Activated effector memory CD4-positive, alpha-beta T cell treated with anti-CD3 and anti-CD28 coated beads, Interleukin-2, amount 50 U/mL, for 16 hours (primary cell): Measurements from ENCODE around the gene XPNPEP1.

Experiments
- DNase-seq: peaks from one replicate; pipeline ENCODE4 v3.0.0-alpha.2; 2020

The XPNPEP1 gene

DNA sequence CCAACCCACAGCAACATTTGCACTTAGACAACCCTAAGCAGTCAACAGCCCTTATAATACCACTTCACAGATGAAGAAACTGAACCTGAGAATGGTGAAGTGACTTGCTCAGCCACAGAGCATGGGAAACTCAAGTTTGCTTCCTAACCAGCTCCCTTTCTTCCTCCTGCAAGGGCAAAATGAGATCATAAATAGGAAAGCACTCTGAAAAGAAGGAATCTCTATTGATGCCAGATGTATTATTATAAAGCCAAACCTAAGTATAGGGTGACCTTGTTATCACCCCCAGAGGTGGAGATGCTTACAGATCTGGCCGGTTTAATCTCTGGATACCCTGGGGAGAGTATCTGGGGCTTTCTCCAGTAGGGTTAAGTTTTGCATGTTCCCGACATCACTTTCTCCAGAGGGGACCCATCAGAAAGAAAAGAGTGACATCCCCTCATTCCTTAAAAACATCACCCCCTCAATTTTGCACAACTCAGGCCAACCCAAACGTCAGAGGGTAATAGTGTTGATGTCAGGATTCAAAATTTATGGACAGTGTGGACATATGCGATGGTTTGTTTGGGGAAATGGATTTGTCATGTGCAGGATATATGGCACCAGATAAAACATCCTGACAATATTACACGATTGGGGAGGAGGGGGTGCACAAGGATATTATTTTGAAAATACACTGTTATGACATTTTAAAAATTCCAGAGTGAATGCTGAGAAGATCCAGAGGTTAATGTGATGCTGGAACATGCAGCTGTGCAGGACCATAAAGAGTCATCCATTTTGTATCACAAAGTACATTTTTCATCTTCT lies 24.0 kb upstream of the XPNPEP1 start:
- no peak for DNase-seq

DNA sequence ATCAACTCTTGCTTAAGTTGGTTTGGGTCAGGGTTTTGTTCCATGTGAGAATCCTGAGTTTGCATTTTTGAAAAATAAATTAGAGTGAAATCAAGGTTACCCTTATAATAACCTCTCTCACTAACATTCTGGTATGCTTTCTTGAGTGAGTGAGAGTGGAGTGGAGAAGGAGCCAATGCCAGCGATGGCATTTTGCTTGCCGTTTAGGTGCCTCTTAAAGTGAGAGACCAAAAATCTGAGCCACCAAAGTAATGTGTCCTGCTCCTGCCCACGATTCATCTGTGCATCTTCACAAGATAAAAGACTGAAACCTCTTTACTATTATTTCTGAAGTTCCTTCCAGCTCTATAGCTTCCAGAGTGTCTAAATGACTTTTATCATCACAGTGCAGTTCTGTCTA lies 23.4 kb upstream of the XPNPEP1 start:
- no peak for DNase-seq

DNA sequence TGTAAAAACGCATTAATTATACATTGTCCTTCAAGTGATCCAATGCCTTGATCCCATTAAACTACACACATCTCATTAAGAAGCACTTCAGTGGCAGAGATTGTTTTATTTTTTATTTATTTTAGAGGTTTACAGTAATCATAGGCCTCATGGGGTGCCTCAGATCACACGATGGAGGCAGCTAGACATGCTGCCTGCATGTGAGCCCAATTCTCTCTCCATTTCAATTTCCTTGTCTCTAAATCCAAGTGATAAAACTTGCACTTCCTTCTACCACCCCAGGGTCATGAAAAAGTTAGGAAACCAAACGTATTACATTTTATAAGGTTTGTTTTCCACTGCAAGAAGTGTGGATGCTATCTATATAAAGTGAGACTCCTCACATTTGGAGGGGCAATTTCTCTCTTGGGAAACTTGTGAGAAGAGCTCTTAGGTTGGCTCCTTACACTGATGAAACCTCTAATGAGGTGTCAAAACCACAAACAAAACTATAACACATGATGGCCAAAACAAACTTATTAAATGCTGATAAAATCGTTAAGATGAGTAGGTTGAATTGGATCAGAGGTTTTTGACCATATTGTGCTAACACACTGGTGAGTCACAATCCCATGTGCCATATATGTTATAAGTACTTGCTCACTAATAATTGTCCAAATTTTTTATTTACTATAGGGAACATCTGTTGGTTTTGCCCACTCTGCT lies 22.3 kb upstream of the XPNPEP1 start:
- no peak for DNase-seq

DNA sequence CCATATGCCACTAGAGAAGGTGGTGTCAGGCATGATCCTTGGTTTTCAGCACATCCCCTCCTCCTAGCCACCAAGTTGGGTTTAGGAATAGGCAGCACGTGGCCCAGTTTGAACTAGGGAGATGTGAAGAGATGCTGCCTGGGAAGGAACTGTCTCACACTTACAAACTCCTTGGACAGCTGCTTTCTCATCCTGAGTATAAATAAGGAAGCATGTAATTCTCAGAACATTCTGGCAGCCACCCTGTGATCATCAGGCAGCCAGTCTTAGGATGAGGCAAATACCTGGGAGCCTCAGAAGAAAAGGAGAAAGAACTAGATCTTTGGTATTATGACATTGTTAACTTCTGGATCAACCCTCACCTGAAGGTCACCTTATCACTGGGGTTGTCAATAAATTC lies 21.3 kb upstream of the XPNPEP1 start:
- DNase-seq = no peak

DNA sequence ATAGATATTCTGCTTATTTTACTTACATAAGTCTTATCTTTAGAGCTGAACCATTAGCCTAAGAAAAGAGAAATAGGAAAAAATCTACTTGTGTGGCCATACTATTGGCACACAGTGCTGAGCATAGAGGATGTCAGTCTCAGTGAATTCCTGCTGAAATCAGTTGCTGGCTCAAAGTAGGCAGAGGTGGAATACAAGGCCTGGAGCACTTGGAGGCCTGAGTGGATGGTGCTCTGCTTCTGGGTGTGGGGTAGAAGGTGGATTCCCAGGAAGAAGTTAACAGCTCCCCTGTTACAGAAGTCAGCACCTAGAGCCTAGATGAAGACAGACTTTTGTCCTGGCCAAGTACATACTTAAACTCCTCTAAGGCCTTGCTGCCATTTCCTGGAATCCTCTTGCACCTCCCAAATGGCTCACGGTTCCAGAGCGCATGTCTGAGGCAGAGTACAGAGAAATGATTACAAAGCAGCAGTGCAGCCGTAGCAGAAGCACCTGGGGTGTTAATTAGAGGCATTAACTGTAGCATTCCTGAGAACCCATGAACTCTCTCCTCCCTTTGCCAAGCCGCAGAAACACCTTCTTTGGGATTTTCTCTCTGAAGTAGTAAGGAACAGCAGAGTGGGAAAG lies 18.0 kb upstream of the XPNPEP1 start:
- DNase-seq = no peak

DNA sequence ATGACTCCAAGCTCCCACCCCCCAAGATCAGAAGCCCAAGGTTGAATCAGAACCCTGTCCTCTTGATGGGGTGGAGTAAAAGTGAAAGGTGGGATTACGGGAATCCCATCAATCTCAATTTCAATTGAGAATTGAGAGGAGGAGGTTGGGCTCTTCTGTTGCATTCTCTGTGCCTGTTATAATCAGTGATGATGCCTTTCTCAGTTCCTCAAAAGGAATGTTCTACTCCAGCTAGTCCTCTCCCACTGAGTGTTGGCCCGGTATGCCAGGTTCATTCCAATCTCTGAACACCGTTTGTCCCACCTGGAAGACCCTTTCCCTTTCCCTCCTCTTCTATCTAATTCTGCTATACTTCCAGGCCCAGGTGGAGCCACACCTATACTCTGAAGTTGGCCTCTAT lies 17.2 kb upstream of the XPNPEP1 start:
- DNase-seq = no peak

DNA sequence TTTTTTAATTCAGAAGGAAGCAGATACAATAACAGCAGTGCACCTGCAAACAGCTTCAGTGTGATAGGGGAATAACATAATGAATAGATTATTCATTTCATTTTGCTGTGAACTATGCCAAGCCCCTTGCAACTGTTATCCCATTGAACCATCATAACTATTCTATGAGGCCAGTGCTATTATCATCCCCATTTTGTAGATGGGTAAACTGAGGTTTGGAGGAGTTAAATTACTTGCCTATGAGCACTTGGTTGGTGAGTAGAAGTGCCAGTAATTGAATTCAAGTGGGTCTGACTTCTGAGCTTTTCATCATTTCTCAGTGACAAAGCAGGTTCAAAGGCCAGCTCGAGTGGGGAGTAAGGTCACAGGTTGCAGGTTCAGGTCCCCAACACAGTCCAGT lies 16.8 kb upstream of the XPNPEP1 start:
- no peak for DNase-seq

DNA sequence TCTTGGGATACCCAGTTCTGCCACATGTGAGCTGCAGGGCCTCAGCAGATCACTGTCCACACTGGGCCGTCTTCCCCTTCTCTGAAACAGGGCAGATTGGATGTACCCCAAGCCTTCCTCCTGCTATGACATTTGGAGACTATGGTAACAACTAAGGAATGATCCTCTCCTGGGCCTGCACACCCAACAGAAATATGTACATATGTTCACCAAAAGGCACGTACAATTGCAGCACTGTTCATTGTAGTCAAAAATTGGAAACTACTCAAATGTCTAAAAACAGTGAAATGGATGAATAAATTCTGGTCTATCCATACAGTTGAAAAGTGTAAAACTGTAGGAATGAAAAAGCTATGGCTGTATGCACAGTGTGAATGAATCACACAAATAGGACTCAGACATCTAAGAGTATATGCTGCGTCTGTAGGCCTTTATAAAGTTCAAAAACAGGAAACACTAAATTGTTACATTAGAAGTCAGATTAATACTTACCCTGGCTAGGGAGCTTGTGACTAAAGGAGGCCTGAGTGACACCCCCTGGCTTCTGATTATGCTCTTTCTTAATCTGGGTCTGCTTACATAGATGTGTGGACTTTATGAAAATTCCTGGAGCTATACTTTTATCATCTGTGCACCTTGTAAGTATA lies 16.1 kb upstream of the XPNPEP1 start:
- DNase-seq = no peak

DNA sequence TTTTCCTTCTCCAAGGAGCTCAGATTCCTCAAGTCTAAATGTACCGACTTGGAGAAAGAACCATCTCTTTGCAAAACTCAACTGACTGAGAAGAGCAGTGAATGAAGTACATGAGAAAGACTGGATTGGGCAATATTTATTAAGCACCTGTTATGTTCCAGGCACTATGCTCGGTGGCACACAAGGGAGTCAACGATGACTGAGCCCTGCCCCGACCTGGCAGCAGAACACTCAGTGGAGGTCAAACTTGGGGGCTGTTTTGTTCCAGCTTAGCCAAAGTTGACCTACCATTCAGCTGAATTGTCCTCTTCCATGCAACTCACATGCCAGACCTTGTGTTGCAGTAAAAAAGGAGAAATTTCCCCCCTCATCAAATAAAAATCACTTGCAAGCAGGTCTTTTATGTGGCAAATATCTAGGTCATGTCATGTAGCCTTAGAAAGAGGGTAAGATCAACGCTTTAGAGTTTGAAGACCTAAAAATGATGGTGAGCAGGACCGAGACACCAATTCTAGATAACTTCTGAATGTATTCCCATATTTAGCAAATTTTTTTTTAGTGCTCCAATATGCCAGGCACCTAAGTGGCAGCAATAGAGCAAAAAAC lies 14.3 kb upstream of the XPNPEP1 start:
- no peak for DNase-seq

DNA sequence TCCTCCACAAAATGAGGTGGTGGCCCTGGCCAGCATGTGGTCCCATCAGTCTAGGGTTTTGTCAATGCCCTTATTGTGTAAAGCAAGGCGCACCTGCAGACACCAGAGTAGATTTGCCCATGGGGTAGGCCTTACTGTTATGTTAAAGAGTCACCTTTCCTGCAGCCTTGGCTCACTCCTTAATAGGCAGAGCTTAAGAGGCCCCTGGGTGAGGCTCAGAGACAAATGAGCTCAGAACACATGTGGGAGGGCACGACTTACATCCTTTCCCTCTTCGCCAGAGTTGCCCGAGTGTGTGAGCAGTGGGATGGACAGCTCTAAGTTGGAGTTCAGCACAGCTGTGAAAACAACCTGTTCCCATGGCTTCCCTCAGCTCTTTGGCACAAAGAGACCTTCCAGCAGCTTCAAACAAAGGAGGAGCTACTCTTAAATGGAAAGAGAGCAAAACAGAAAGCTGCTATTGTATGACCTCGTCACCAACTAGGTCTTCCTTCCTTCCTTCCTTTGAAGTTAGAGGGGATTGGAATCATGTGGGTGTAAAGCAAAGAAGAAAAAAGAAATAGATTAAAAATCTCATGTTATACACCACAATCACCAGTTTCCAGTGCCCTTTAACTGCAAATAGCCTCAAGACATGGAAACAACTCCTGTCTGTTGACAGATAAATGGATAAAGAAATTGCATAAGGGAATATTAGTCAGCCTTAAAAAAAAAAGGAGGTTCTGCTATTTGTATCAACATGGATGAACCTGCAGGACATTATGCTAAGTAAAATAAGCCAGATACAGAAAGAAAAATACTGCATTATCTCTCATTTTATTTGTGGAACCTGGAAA lies 11.9 kb upstream of the XPNPEP1 start:
- DNase-seq = no peak

DNA sequence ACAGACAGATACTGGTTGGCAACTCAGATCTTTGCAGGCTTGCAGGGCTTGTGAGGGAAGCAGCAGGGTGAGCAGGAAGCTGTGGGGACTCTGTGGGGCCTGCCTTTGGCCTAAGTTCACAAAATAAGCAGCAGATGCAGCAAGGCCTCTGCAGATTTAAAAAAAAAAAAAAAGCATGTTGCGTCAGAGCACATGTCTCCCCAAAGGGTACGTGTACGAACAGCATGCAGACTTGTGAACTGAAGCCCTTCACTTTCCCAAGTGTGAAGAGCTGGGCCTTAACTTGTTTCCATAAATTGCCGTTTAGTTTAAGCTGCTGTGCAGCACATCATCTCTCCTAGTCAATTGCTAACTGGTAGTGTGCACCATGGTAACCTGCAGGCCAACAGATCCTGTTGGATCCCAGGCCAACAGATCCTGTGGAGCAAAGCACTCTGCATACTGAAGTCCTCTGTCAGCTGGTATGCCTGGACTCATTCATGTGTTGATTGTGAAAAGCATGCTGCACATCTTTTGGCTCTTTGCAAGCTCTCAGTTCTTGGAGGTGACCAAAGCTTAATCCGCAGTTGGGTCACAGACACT lies 10.8 kb upstream of the XPNPEP1 start:
- no peak for DNase-seq

DNA sequence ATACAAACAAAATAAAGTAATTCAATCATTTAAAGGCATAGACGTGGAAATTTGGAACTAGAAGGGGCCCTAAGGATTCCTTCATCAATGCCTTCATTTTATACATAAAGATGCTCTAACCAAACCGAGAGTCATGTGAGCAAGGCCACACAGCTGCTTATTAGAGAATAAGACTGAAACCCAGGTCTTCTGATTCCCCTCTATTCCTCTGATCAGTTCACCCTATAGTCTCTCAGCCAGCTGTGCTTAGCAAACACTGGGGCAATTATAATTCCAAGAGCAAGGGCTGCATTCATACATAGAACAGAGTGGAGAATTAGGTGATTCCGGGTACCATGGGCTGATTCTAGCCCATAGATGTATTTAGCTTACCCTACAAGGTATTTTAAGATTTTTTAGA lies 9.7 kb upstream of the XPNPEP1 start:
- DNase-seq = no peak

DNA sequence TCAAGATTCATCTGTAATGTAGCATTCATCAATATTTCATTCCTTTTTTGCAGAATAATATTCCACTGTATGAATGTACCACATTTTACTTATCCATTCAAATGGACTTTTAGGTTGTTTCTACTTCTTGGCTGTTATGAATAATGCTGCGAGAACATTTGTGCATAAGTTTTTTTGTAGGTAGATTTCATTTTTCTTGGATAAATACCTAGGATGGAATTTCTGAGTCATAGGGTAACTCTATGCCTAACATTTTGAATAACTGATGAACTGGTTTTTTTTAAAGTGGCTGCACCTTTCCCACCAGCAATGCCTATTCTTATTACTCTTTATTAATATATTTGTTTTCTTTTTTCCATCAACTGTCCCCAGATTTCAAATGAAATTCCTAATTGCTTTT lies 9.1 kb upstream of the XPNPEP1 start:
- DNase-seq = no peak

DNA sequence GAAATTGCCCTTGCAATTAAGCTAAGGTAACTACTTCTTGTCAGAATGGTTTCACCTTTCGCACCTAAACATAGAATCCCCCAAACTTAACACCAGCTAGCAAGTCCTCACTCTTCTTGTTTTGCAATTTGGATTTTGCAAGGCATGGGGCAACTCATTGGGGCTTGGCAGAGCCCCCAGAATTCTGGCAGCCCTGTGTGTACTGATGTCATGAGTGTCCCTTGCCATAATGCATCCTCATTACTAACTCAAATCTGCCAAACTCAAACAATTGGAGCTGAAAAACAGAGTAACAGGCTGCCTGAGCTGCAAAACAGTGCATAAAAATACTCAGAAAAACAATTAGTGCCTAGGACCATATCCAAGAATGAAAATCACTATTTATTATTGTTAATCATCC lies 7.9 kb upstream of the XPNPEP1 start:
- no peak for DNase-seq

DNA sequence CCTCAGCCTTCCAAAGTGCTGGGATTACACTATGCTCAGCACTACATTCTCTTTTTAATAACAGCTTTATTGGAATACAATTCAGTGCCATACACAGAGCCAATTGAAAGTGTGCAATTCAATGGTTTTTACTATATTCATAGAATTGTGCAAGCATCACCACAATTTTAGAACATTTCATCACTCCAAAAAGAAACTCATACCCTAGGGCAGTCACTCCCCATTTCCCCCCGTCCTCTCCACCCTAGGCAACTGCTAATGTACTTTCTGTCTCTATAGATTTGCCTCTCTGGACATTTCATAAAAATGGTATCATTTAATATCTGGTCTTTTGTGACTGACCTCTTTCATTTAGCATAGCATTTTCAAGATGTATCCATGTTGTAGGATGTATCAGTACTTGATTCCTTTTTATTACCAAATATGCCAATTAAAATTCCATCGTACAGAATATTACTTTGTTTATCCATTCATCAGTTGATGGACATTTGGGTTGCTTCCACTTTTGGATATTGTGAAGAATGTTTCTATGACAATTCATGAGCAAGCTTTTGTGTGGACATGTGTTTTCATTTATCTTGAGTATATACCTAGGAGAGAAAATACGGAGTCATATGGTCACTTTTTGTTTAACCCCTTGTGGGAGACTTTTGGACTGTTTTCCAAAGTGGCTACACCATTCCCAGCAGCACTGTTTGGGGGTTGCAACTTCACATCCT lies 6.3 kb upstream of the XPNPEP1 start:
- DNase-seq = no peak

DNA sequence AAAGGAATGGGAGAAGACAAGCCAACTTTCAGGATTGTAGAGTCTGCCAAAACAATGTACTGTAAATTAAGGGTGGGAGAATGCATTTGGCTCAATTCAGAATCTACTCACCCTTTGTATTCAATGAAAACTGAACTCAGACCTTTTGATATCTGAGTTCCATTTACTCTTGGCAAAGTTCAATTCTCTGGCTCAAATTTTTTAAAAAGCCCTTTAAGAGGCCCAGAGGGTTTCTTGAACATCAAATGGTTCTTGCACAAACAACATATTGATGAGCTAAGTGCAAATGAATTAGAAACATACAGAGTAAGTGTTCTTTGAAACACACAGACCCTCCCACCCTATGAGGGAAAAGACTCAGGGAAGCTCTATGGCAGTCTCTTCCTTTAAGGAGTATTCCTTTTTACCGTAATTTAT lies 5.2 kb upstream of the XPNPEP1 start:
- no peak for DNase-seq

DNA sequence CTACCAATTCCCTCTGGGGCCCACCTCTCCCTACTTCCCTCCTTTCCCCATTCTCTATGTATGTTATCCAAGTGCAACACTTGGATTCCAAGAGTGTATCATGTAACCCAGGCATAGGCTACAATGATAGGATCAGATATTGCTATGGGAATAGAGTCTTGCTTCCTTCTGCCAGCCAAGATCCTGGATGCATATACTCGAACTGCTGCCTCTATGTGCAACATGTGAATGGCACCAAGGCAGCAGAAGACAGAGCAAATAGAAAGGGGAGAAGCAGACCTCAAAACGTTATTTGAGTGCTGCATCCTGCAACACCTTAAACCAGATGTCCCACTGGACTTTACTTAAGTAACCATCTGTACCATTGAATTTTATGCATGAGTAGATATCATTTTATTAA lies 3.5 kb upstream of the XPNPEP1 start:
- no peak for DNase-seq

DNA sequence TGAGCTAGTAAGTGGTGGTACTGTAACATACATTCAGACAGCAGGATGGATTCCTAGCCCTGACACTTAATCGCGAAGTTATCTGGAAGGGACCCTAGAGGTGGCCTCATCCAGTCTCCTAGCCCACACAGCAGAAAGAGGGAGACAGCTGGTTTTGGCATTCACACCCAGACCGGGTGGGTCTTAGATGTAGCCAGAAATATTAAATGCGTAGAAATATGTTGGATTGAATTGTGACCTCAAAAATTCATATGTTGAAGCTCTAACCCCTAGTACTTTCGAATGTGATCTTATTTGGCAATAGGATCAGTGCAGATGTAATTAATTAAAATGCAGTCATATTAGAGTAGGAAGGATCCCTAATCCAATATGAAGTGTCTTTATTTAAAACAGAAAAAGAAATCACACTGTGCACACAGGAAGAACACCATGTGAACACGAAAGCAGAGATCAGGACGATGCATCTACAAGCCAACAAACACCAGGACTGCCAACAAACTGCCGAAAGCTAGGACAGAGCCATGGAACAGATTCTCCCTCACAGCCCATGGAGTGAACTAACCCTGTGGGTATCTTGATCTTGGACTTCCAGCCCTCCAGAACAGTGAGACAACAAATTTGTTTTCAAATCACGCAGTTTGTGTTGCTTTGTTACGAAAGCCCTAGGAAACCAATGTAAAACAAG lies 2.9 kb upstream of the XPNPEP1 start:
- no peak for DNase-seq

DNA sequence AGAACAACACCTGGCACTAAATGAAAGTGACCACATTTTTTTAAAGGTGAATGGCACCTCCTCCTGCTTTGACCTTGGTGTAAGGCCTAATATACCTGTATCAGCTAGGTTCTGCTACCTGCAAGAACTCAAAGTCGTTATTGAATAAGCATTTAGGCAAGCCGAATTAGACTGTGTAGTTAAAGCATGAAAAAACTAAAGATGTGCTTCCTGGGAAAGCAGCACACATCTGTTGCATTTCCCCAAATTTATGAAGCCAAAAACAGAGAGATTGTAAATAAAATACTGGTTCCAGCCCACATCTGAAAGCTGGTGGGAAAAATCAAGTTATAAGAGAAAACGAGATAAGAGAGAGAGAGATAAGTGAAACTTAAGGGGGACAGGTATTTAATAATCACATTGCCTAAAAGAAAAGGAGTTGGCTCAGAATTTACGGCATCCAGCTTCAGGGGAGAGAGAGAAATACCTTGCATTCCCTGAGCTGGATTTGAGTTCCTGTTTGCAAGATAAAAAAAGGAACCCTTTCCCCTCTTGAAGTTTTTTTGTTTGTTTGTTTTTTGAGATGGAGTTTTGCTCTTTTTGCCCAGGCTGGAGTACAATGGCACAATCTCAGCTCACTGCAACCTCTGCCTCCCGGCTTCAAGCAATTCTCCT lies 1.8 kb upstream of the XPNPEP1 start:
- DNase-seq = no peak

DNA sequence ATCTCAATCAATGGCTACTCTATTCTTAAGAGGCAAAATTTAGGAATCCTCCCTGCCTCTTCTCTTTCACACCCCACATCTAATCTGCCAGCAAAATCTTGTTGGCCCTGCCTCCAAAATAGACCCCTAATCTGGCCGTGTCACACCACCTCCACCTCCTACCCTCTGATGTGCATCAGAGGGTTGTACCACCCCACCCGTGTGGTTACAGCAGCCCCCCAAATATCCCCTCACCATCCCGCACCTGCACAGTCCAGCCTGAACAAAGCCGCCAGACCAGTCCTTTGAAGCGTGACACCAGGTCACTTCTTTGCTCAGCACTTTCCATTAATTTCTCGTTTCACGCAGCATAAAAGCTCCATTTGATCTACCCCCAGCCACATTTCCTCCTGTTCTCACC lies 776 bp upstream of the XPNPEP1 start:
- no peak for DNase-seq
